ENCODE results near the gene SNX11. TPM values are rescaled to one million over a fixed set of nuclear protein-coding genes. Genes with fewer than 3 reads are reported as not detected.

SNX11 gene
- total RNA-seq, 1 experiment from 2014 or later = 28.1 TPM

DNA sequence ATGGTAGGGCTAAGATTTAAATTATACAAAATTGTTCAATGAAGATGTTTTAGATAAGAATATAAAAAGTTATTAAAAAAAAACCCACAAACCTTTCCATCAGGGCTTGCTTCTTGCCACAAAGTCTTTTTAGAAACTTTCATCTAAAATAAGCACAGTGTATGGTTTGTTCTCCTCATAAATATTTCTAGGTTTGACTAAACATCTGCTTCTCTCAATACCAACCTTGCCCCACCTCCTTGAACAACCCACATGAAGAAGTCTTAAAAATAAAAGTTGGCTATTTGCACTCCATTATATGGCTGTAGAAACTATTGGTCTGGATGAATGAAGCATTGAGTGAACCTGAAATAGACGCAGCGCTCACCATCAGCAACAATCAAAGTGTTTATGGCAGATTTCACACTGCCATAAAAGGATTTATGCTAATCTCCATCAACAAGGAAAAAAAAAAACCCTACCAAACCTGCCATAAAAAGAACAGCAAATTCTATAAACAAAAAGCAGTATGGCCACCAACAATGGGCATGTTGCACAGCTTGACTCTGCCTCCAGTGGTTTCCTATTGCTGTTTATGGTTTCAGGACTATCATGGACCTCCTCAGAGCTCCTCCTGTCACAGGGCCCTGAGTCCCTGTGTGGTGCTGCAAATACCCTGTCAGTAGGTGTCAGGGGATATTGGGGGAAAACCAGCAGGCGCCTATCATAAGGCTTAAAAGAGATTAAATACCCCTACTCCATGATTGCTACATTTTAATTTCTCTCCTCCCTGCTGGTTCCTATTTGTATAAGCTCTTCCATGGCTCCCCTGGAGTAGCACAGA, 37.6 kb downstream of the SNX11 start:
- Histone ChIP-seq H3K4me3 (ENCODE audit: low read depth in 2 of 2, low read length in 2 of 2) (no peak overlapping the region), H3K36me3 (ENCODE audit: control insufficient read depth, insufficient read depth, low read length) (no peaks in the 10 kb centered on the region), H3K9me3 (ENCODE audit: control insufficient read depth, insufficient read depth, low read depth, low read length) (no peaks in the 10 kb centered on the region), H3K27me3 (ENCODE audit: control insufficient read depth, insufficient read depth, low read length) (peaks cover 10% of the 10 kb centered on the region; the same call in 1 of the 2 replicates), H3K27ac (ENCODE audit: low read length) (no peak overlapping the region), H3K4me1 (ENCODE audit: control insufficient read depth, insufficient read depth, low read length) (peaks cover 8% of the 10 kb centered on the region; the same call in 1 of the 2 replicates)
- no peak for ATAC-seq
- intact Hi-C loops (cut with micrococcal nuclease; ENCODE audit: unreplicated experiment) = no loop called here
- in situ Hi-C loops (cut with HindIII; ENCODE audit: low pct_unique_long_range_greater_than_20kb, low sequenced_read_pairs) = no loop called here
- no peak for DNase-seq (ENCODE audit: low read depth, low spot score)
- TF ChIP-seq TCF7L2 (IDR thresholded peaks at IDR 0.05; ENCODE audit: low read depth, low read length) = no peak
- TF ChIP-seq, protein P1, sequence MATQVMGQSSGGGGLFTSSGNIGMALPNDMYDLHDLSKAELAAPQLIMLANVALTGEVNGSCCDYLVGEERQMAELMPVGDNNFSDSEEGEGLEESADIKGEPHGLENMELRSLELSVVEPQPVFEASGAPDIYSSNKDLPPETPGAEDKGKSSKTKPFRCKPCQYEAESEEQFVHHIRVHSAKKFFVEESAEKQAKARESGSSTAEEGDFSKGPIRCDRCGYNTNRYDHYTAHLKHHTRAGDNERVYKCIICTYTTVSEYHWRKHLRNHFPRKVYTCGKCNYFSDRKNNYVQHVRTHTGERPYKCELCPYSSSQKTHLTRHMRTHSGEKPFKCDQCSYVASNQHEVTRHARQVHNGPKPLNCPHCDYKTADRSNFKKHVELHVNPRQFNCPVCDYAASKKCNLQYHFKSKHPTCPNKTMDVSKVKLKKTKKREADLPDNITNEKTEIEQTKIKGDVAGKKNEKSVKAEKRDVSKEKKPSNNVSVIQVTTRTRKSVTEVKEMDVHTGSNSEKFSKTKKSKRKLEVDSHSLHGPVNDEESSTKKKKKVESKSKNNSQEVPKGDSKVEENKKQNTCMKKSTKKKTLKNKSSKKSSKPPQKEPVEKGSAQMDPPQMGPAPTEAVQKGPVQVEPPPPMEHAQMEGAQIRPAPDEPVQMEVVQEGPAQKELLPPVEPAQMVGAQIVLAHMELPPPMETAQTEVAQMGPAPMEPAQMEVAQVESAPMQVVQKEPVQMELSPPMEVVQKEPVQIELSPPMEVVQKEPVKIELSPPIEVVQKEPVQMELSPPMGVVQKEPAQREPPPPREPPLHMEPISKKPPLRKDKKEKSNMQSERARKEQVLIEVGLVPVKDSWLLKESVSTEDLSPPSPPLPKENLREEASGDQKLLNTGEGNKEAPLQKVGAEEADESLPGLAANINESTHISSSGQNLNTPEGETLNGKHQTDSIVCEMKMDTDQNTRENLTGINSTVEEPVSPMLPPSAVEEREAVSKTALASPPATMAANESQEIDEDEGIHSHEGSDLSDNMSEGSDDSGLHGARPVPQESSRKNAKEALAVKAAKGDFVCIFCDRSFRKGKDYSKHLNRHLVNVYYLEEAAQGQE (IDR thresholded peaks at IDR 0.05; ENCODE audit: insufficient read depth in 1 of 2, low read depth in 2 of 2, low read length in 1 of 2) = no peak
- TF ChIP-seq CTCF (IDR thresholded peaks at IDR 0.05) = no peak
- TF ChIP-seq POLR2AphosphoS5 (IDR thresholded peaks at IDR 0.05; ENCODE audit: low read depth, low read length) = no peak
- TF ChIP-seq SIN3A (IDR thresholded peaks at IDR 0.05; ENCODE audit: borderline replicate concordance, insufficient read depth, low read depth, low read length) = no peak
- no TSS peak for BruUV-seq (replicated peaks)
- CTCF ChIA-PET = no interaction called here
- POLR2A ChIA-PET = interaction anchor here (0.6 to 0.8 kb wide), 2 partner anchors 13 to 26 kb away, joined by 4 to 15 read pairs; no protein-coding TSS in a partner anchor

DNA sequence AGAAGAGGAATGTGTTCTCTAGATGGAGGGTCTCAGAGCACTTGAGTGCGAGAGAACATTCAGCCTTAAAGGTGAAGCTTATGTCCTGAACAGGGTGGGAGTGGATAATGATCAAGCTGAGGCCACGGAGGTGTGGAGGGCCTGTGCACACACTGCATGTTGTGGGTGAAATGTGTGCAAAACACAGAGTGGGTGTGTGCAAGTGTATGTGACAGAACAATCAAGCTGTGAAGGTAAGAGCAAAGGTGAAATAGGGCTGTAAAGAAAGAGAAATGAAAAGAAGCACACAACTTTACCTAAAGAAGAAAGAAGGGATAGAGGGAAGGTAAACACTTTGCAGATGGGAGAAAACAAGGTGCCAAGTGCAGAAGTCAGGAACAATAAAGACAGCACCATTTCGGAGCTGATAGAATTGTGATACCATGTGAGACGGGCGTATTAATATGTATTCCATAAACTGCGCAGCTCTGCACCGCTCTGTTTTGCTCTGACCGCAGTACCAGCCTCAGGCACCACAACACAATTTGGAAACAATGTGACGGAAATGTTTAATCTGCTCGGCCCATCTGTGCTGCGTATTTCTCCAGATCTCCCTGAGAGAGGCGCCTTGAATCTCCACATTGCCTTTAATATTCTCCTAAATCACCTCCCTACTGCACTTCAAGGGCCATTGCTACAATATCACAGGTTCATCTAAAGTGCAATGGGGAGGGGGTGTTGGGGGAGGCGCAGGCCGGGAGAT, 40.6 kb downstream of the SNX11 start:
- H3K27me3 ChIP-seq (ENCODE audit: control insufficient read depth, insufficient read depth, low read length) = peaks cover 27% of the 10 kb centered on the region
- intact Hi-C loops (cut with micrococcal nuclease; ENCODE audit: unreplicated experiment) (no loop called here), in situ Hi-C loops (cut with HindIII; ENCODE audit: low pct_unique_long_range_greater_than_20kb, low sequenced_read_pairs) (no loop called here)
- no peak overlapping the region for H3K27ac ChIP-seq (ENCODE audit: low read length)
- no peaks in the 10 kb centered on the region for H3K36me3 ChIP-seq (ENCODE audit: control insufficient read depth, insufficient read depth, low read length)
- DNase-seq (ENCODE audit: low read depth, low spot score) (no peak), ATAC-seq (no peak)
- H3K4me1 ChIP-seq (ENCODE audit: control insufficient read depth, insufficient read depth, low read length) = peaks cover 8% of the 10 kb centered on the region; the same call in 1 of the 2 replicates
- ChIA-PET CTCF (no interaction called here), POLR2A (interaction anchor here (0.5 kb wide), 1 partner anchor 25 kb away, joined by 3 read pairs; no protein-coding TSS in a partner anchor)
- BruUV-seq (replicated peaks) = no TSS peak
- TF ChIP-seq, protein P1 (IDR thresholded peaks at IDR 0.05; ENCODE audit: insufficient read depth in 1 of 2, low read depth in 2 of 2, low read length in 1 of 2) = no peak
- TF ChIP-seq POLR2AphosphoS5 (IDR thresholded peaks at IDR 0.05; ENCODE audit: low read depth, low read length) = no peak
- H3K4me3 ChIP-seq (ENCODE audit: low read depth in 2 of 2, low read length in 2 of 2) = no peak overlapping the region
- no peaks in the 10 kb centered on the region for H3K9me3 ChIP-seq (ENCODE audit: control insufficient read depth, insufficient read depth, low read depth, low read length)
